GM15510 (cell line): ENCODE measurements around the gene CCDC192.

Experiments used
- POLR2A ChIP-seq: IDR thresholded peaks from 3 replicates; pipeline ENCODE4 v1.6.1; 2011; ENCODE audit warnings: borderline replicate concordance; ENCODE audit not compliant: insufficient read length; ENCODE audit errors: extremely low read depth

CCDC192 gene

DNA sequence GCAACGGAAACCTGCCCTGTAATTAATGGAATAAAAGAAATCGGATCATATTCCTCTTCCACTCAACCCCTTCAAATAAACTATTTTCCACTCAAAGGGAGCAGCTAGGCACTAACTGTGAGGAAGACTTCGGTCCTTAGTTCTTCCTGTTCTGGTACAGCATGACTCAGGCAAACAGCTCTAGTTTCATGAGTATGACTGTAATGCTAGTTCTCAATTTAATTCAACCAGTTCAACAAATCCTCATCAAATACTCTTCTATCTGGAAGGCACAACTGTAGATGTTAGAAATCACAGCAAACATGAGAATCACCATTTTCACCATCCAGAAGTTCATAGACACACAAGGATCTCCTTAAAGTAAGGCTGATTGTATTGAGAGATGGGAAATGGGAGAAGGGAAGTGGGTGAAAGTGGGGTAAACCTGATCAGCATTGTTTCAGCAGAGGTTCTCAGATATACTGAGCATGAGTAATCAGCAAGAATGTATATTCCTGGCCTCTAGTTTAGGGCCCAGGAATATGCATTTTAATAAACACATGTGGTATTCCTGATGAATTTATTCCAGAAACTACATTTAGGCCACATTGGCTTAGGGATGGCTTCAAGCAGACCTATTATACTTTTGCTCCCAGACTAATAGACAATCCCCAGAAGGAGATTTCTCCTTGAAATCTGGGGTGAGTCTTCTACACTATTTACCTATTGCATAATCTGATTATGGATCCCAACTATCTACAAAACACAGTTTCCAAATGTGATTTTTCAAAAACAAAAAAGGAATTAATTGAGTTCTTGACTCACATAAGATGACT, 239.3 kb downstream of the CCDC192 start:
- TF ChIP-seq POLR2A = no peak

DNA sequence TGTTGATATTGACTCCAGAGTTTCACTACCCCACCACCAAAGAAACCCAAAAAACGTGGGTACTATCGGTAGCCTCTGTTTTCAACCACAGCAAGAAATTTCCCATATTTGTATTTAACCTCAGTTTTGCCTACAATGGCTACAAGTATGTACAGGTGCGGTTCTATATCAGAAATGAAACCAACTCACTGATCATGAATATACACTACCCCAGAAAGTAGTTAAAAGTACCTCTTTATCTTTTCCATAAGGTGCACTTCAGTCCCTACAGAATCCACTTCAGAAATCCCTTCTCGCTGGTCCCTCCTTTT, 239.8 kb downstream of the CCDC192 start:
- no peak for TF ChIP-seq POLR2A

DNA sequence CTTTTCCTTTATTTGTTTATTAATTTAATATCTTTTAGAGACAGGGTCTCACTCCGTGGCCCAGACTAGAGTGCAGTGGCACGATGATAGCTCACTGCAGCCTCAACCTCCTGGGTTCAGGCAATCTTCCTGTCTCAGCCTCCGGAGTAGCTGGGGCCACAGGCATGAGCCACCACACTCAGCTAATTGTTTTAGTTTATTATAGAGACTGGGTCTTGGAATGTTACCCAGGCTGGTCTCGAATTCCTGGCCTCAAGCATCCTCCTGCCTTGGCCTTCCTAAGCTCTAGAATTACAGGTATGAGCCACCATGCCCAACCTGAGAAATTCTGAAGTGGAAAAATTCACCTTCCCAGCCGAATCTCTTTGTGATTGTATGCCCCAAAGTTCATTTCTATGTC, 240.9 kb downstream of the CCDC192 start:
- no peak for TF ChIP-seq POLR2A

DNA sequence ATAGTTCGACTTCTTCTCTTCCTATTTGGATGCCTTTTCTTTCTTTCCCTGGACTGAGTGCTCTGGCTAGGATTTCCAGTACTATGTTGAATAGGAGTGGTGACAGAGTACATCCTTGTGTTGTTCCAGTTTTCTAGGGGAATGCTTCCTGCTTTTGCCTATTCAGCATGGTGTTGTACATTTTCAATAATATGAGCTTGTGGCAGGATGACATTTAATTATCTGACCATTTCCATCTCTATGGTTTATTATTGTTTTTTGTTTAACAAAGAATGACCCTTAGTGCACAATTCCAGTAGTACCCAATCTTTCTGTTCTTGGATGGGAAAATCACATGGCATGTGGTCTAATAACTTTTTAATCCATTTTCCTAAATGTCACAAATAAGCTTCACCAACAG, 244.8 kb downstream of the CCDC192 start:
- TF ChIP-seq POLR2A = no peak

DNA sequence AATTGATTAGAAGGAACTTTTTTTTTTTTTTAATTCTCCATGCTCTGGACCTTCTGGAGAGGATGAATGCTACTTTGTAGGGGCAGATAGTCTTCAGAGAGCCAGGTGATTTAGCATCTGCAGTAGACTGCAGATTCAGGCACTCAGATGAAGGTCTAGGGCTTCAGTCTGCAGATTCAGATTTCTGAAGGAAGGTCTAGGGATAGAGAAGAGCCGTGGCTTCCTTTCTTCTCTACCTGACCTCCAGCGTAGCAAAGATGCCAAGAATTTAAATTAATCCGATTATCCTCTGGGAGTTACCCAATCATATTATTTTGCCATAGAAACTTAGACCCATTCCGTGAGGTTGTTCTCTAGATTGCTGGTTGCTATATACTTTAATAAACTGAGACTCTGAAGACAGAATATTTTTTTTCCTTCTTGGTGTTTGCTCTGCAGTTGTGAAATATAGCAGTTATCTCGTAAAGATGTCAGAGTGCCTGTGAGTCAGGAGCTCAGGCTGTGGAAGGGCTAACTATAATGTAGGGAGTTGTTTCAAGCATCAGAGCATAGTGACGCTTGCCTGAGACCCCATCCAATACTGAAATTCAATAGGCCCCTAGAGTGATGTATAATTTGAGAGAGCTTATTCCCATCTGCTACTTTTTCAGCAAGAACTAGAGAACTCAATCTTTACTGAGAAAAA, 247.7 kb downstream of the CCDC192 start:
- TF ChIP-seq POLR2A = no peak

DNA sequence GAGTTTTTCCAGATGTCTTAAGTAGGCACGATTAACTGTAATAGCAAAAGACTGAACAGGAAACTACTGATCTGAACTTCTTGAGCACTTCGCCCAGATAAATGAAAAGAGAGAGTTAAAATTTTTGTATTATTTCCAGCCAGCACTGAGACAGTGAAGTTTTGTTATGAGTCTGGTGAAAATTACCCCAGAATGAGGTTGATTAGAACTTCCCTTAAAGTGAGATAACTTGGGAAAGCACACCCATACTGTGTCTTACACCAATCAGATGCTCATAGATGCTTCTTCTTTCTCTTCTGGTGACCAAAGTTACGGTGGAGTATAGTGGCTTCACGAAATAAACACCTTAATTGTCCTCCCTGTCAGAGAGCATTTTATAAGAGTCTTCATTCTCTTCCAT, 248.6 kb downstream of the CCDC192 start:
- TF ChIP-seq POLR2A = no peak

DNA sequence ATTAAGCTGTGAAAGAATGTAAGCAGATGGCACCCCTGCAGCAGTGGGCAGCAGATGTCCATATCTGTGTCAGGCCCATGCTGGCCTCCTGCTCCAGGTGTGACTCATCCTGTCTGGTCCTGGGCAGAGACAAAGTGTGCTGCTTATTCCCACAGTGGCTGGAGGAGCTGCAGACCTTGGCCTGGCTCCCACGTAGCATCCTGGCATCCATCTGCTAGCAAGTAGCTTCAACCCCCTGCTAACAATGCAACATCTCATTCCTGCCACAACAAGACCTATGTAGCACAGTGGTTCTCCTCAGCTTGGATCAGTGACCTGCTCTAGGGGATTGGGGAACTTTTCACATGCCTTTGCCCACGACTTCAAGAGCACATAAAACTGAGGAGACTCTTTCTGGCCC, 254.0 kb downstream of the CCDC192 start:
- TF ChIP-seq POLR2A = no peak

DNA sequence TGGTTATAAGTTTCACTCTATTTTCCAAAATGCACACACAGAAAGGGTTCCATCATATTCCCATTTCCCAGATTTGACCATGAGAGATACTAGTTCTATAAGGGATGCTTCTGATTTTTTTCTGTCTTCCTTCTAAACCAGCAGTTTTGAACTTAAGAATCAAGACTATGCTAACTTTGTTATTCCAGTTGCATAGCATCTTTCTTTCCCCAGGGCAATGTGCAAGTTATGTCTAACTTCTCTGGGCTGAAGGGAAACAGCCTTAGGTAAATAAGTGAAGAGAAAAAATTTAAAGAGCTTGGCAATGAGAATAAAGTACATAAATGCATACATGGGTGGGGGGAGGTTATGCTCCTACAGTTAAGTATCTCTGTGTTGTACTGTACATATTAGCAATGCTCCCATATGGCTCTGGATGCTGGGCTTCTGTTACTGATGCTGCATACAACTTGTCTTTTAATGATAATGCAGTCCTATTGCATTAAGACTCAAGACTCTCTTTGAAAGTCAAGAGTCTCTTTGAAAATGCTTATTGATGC, 254.6 kb downstream of the CCDC192 start:
- no peak for TF ChIP-seq POLR2A

DNA sequence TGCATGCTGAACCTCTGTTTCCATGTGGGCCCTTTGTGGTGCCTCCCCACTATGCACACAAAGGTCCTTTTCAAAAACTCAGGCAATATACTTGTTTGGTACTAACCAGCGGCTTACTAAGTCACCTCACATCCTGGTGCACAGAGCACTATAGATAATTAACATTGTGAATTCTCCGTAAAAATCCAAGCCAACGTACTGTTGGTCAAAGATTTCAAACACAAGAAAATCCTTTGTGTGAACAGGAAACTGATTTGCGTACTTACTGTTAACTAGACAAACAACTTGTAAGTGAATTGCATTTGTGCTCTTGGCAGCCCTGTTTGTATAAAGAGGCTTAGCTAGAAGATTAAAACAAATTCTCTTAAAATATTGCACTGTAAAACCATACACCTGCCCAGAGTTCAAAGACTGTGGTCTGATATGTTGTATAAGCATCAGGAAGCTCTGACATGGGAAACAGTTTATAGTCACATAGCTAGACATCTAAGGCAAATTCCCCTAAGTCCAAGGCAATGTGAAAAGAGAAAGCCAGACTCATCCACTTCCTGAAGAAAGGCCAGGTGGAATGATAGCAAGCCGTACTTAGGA, 255.3 kb downstream of the CCDC192 start:
- TF ChIP-seq POLR2A = no peak

DNA sequence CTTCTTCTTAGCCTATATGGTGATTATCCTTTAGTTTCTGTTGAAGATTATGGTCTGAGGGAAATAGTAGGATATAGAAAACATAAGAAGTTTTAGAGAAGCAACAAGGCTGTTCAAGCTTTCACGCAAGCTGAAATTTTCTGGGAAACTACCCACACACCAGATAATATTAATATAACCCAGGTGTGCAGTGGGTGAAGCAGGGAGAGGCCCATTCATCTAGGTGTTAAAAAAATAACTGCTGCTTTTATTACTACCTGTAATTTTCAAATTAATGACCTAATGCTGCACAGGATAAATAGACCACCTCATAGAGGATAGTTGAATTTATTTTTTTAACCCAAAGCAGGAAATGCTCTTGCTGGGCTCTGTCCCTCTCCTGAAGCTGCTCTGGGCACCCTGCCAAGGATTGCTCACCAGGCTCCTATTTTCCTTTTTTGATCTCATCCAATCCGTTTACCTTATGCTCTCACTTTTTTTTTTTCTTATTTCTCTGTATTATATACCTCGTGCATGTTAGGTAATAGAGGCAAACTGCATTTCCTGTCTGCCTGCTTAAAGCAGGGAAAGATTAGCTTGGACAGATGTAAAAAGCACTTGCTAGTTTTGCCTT, 256.1 kb downstream of the CCDC192 start:
- no peak for TF ChIP-seq POLR2A

DNA sequence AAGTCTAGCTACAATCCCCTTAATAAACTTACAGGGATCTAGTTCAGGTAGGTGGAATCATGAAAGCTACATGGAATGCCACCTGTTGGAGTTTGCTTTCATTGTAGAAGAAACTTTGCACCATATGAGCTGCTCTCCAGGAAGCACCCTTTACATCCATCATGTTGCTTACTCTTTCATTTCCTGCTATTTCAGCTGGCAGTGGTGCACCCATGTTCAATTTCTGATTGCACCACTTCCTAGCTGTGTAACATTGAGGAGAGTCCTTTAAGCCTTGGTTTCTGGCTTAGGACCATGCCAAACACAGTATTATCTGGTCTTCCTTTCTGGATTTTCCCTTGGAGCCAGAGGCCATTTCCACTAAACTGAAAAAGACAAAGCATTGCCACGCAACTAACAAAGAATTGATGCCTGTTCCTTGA, 257.1 kb downstream of the CCDC192 start:
- TF ChIP-seq POLR2A = no peak

DNA sequence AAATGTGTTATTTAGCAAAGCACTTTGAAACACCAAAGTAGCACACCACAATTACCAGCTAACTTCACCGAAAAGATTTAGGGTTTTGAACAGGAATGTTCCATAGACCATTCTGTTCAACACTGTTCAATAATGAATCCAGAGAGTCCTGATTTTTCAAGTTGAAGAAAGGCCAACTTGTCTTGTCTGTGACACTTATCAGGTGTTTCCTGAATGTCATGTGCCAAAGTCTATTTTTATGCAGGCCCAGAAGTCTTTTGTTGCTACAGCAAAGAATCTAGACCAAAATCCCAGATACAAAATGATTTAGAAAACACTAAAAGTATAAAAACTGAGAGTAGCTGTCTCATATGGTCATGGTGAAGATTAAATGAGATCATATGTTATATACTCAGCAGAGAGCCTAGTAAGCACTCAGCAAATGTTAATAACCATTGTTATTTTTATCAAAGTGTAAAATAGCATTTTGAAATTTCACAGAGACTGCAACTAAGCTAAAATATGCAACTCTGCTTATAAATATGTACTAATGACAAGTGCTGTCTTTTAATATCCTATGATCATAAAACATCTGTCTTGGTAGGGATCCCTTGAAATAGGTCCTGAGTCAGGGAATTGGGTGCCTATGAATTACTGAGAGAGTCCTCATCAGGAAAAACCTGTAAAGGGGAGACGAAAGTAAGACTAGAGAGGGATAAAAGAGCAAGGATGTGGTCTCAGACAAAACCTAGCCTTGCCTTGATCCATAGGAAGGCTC, 258.0 kb downstream of the CCDC192 start:
- no peak for TF ChIP-seq POLR2A

DNA sequence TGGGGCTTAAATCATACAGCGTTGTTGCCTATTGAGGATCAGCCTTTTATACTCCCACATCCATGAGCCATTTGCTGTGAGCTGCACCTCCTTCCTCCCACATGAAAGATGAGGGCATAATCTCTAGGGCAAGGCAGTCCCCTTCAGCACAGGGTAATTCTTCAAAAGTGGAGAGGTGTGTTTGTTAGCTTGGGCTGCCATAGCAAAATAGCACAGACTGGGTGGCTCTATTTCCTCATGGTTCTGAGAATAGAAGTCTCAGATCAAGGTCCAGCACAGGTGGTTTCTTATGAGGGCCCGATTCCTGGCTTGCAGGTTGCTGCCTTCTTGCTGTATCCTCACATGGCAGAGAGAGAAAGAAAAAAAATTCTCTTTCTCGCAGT, 258.6 kb downstream of the CCDC192 start:
- no peak for TF ChIP-seq POLR2A

DNA sequence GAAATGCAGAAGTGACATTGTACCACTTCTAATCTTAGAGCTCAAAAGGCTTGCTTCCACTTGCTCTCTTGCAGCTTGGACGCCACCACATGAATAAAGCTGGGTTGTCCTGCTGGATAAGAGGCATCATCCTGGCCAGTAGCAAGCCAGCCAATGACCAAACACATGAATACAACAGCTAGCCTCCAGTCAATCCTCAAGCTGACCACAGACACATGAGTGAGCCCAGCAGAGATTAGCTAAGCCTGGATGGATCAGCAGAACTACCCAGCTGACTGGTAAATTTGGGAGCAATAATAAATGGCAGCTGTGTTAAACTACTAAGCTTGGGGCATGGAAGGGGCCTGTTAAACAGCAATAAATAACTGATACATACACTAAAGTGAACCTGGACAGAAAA, 259.3 kb downstream of the CCDC192 start:
- TF ChIP-seq POLR2A = no peak
